NCI-H82 (cell line): ENCODE measurements around the gene PEMT.

ENCODE experiments used
- DNase-seq: peaks from one replicate; lab custom pipeline; 2025; lab: John Stamatoyannopoulos, UW

The PEMT gene

DNA sequence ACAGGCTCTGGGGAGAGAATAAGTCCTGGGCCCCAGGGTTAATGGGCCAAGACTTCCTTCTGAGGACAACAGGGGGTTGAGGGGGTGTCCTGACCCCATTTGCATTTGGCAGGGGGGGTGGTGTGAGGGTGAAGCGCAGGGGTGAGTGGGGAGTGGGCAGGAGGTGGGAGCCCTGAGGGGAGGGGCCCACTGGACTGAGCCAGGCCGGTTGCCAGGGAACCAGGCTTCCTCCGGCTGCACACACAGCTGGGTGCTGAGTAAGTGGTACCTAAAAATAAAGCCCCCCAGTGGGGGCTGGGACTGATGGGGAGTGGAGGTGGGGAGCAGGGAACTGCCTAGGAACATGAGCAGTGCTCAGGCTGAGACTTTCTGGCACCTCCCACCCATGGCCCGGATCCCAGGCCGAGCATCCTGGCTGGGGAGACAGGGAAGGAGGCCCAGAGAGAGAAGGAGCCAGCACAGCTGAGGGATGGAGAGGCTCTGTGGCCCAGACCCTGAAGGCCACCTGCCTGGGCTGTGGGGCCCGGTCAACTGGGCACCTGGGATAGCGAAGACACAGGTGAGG is 87.9 kb downstream of the PEMT start:
- no peak for DNase-seq

- no peak for DNase-seq
Observed at GRCh38 chr17:17502741-17503565, 88.6 kb downstream of the PEMT start.

DNA sequence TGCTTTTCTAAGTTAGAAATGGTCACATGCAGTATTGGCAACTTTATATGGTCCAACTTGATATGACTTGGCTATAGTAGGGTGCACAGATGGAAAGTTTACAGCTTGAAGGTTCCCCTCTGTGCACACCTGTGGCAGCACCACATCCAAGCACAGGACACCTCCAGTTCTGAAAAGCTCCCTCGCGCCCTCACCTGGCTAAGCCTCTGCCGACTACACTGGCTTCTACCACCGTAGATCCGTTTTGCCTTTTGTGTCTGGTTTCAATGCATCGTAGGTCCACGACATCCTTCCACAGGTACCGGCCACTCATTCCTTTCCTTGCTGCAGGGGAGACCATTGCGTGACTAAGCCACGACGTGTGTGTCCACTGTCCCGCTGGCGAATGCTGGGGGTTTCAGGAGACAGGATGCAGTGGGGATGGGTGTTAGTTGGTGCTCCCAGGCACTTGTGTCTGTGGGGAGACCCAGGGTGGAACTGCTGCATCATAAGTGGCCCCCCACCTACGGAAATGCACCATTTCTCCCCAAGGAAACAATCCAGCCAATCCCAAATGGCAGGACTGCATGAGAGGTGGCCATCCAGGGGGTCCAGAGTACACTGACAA is 90.4 kb downstream of the PEMT start:
- DNase-seq: no peak

DNA sequence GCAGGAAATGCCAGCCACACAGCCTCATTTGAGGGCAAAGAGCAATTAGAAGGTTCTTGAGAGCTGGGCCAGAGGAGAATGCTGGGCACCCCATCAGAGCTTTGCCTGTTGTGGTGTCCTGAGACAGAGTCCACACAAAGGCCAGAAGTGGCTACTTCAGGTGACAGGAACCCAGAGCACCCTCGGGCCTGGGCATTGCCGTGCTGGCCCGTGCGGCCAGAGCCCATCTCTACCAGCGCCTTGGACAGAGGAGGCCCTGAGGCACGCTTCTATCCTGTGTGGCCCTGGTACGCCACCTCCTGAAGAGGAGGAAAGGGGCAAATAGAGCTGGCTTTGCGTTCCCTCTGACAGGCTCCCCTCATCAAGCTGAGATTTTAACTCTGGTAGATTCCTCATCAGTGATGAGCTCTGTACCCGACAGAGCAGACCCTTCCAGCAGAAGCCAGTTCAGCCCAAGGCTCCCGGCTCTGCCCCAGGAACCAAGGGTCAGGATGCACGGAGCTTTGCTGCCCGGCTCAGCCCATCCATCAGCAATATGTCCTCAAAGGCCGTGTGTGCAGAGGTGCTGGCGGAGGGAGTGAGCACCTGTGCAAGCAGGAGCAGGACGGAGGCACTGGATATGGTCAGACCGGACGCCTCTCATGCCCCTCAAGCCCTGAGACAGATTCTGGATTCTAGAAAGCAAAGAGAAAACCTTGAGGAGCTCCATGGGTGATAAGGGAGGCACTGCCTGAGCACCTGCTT is 91.9 kb downstream of the PEMT start:
- no peak for DNase-seq

GRCh38 chr17:17498606-17499301 is 92.8 kb downstream of the PEMT start:
- DNase-seq: no peak

DNA sequence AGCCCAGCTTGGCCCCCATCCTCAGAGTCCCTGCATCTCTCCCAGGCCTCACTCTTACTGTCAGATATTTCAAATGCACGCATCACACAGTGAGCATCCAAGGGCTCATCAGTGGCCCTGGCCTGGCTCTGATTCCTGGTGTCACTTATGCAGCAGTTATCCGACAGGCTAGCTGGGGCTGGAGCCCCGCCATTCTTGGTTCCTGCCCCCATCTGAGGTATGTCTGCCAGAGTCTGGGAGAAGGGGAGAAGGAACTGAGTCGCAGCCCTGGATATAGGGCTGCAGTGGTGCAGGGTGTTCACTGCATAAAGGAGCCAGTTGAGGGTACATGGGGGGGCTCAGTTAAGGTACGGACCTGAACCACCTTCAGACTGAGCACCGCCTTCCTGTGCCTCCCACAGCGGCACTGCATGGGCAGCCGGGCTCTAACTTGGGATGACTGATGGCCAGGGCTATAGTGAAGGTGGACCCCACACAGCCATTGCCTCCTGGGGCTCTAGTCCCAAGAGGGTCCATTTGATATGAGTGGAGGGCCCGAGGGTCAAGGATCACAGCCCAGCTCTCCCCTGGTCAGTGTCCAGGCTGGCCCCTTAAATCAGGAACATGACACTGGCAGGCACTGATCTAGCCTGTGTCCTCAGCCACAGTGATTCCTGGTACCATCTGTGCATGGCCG is 93.5 kb downstream of the PEMT start:
- no peak for DNase-seq

- DNase-seq: no peak
Observed at GRCh38 chr17:17497065-17497844, 94.3 kb downstream of the PEMT start.

- peak; percentile 94 for DNase-seq
Observed at GRCh38 chr17:17496189-17497064, 95.1 kb downstream of the PEMT start, which contains the start of gene RASD1. Gene RASD1, minus strand, starts transcription at chr17:17496395. Its CDS starts 214 bp downstream, at chr17:17496181.

DNA sequence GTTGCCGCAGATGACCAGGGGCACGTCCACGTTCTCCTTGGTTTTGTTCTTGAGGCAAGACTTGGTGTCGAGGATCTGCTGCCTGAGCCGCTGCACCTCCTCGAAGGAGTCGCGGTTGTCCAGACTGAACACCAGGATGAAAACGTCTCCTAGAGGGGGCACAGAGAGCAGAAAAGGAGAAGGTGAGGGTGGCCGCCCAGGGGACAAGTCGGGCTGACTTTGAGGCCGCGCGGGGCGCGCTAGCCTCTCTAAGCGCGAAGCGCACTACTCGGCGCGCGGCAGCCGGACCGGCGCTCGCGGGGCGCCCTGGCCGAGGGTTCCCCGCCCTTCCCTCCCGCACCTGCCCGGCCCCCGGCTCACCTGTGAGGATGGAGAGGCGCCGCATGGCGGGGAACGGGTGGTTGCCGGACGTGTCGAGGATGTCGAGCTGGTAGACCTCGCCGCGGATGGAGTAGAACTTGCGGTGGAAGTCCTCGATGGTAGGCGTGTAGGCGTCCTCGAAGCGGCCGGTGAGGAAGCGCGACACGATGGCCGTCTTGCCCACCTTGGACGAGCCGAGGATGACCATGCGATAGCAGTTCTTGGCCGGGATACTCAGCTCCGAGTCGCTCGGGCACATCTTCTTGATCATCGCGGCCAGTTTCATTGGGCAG is 95.8 kb downstream of the PEMT start:
- peak; percentile 71 for DNase-seq

DNA sequence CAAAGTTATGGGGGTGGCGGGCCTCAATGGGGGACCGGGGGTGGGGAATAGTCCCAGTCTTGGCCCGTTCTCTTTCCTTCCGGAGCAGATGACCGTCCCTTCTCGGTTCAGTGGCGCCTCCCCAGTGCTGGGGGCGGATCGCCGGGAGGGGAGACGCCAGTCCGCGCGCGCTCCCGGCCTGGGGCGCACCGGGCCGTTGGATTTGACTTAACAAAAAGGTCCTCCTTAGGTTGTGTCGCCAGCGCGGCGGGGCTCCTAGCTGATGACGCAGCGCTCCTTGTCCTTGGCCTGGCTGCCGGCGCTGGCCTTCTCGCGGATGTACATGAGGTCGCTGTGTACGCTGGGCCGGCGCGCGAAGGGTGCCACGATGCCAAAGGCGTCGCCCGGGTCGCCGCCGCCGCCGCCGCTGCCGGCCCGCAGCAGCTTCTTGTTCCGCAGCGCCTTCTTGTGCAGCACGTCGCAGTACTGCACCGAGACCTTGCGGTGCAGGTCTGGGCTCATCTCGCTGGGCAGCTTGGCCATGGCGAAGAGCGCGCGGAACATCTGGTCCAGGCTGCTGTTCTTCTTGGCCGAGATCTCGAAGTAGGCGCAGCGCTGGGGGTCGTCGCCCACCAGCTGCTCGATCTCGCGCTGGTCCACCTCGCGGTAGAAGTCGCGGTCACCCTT is 96.5 kb downstream of the PEMT start:
- DNase-seq: peak; percentile 77

- peak; percentile 77 for DNase-seq
Observed at GRCh38 chr17:17494499-17494869, 97.0 kb downstream of the PEMT start.

DNA sequence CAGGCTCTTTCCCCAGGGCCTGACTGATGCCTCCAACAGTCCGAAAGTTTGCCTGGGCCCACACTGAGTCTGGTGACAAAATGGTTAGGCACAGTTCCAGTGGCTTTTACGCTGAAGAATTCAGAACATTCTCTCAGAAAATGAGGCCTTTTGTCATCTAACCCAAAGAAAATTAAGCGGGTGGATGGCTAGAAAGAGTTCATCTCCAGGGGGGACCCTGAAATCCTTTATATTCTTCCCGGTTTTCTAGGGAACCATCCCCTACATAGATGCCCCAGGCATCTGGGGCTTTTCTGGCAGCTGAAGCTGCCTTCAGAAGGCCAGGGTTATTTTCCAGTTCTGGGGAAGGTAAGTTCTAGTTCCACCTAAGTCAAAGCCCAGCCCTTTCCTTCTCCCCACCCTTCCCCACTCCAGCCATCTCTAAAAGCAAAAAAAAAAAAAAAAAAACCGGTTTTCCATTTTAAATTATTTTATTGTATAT is 97.5 kb downstream of the PEMT start:
- peak; percentile 64 for DNase-seq

- DNase-seq: peak; percentile 95
Observed at GRCh38 chr17:17493249-17493985, 98.1 kb downstream of the PEMT start.

DNA sequence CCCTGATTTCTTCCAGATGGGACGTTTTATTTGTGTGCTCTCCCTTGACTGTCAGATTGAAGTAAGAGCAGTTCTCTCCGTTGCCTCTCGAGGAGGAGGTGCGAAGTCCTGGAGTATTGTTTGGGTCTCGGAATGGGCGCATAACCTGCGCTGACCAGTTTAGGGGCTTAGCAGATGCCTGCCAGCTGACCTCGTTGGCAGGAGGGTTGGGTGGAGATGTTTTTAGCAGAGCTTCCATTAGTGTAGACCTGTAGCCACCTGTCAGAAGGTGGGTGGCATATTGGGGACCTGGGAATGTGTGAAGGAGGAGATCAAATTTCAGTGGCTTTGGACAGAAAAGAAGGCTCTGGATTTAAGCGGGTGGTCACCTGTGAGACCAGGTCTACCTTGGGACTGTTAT is 98.9 kb downstream of the PEMT start:
- DNase-seq: no peak

- no peak for DNase-seq
Observed at GRCh38 chr17:17492085-17492484, 99.4 kb downstream of the PEMT start.

DNA sequence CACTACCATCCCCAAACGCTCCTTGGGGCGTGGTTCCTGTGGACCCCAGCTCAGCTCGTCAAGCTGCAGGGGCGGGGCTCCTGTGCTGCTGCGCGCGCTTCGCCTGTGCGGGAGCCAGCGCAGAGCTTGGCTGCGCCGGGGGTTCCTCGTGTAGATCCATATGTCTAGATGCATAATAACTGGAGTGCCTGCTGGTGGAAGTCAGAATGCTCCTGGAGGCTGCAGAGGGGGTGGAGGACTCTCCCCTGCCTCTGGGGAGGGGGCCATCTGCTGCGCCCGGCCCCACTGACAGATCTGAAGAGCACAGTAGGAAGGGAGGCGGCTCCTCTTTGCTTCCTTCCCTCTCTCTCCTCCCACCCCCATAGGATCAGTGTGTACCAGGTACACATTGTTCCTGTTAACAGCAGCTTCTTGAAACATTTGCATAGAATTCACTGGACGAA is 99.9 kb downstream of the PEMT start:
- DNase-seq: peak; percentile 93

DNA sequence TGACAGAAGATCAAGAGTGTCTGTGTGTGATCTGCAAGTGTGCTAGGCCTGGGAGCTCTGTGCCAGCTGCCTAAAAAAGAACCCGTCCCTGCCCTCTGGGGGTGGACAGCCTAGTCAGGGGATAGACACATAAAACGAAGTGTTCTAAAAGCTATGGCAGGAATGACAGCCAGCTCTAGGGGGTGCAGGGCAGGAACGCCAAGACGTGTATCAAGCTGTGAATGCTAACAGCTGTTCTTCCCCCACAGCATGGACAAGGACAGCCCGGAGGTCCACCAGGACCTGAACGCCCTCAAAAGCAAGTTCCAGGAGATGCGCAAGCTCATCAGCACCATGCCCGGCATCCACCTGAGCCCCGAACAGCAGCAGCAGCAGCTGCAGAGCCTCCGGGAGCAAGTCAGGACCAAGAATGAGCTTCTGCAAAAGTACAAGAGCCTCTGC is 100.5 kb downstream of the PEMT start:
- no peak for DNase-seq
